ENCODE data around the gene RALGPS1. TPM values are rescaled to one million over a fixed set of nuclear protein-coding genes. Genes with fewer than 3 reads are reported as not detected.

RALGPS1 gene
- total RNA-seq, 1 experiment from 2014 or later, result 18.6 TPM

GRCh38 chr9:127036437-127036836, 121.9 kb downstream of the RALGPS1 start:
- Mint-ChIP-seq H3K27me3 (ENCODE audit: low read depth) (no peaks in the 10 kb centered on the region), H3K36me3 (ENCODE audit: insufficient read depth in 1 of 3, low read depth in 3 of 3) (no peaks in the 10 kb centered on the region), H3K4me3 (no peak overlapping the region), H3K27ac (no peak overlapping the region), H3K4me1 (no peaks in the 10 kb centered on the region), H3K9me3 (no peaks in the 10 kb centered on the region)
- no peaks in the 10 kb centered on the region for H3K9me3 ChIP-seq (ENCODE audit: control insufficient read depth, low read depth, low read length)
- H3K4me1 ChIP-seq (ENCODE audit: insufficient read depth, low read length), result no peaks in the 10 kb centered on the region
- no peak overlapping the region for H4K8ac ChIP-seq (replicated peaks; ENCODE audit: insufficient read length, low read depth, low read length)
- H2BK5ac ChIP-seq (ENCODE audit: insufficient read length, low read length), result no peak overlapping the region
- H3K14ac ChIP-seq (ENCODE audit: insufficient read depth, low read length), result no peak overlapping the region
- H3K27ac ChIP-seq (ENCODE audit: insufficient read length, low read depth, low read length), result no peak overlapping the region
- no CpG with 5 or more reads among the region's 2 CpGs for WGBS (ENCODE audit: extremely low coverage, insufficient read length, low lambda C conversion rate)
- H3K23me2 ChIP-seq (ENCODE audit: insufficient read length, low read depth, low read length, poor library complexity, severe bottlenecking), result no peaks in the 10 kb centered on the region
- no peak overlapping the region for H3T11ph ChIP-seq (ENCODE audit: low read length)
- H2BK20ac ChIP-seq (ENCODE audit: low read depth, low read length, poor library complexity, severe bottlenecking), result no peak overlapping the region
- no peak overlapping the region for H3K18ac ChIP-seq (ENCODE audit: insufficient read length, low read depth, low read length)
- no peak overlapping the region for H3K4ac ChIP-seq (ENCODE audit: low read depth, low read length)
- no peak overlapping the region for H3K23ac ChIP-seq (ENCODE audit: insufficient read length, low read depth, low read length)
- H4K20me1 ChIP-seq (ENCODE audit: control insufficient read depth, insufficient read depth, insufficient read length), result no peaks in the 10 kb centered on the region
- TF ChIP-seq CTCF (conservative IDR thresholded peaks at IDR 0.05), result no peak
- H3K56ac ChIP-seq (ENCODE audit: insufficient read length, low read depth, low read length), result no peak overlapping the region
- no peak overlapping the region for H2AK5ac ChIP-seq (ENCODE audit: insufficient read length, low read length)
- H2AFZ ChIP-seq (ENCODE audit: low read length), result no peak overlapping the region
- DNase-seq, result no peak
- H3K9ac ChIP-seq (ENCODE audit: extremely low read depth, insufficient read length, low read length), result no peak overlapping the region
- H2BK120ac ChIP-seq (ENCODE audit: low read depth, low read length, poor library complexity, severe bottlenecking), result no peak overlapping the region
- no peak overlapping the region for H2BK15ac ChIP-seq (ENCODE audit: low read depth, low read length)
- H3K79me1 ChIP-seq (ENCODE audit: insufficient read depth, low read depth, low read length, poor library complexity, severe bottlenecking), result no peaks in the 10 kb centered on the region
- no peak overlapping the region for H3K4me2 ChIP-seq (ENCODE audit: insufficient read depth, insufficient read length, low read length)
- no peak overlapping the region for H2BK12ac ChIP-seq (ENCODE audit: insufficient read length, low read depth, low read length)
- no peak overlapping the region for H4K91ac ChIP-seq (ENCODE audit: insufficient read length, low read depth, low read length)
- no peaks in the 10 kb centered on the region for H3K79me2 ChIP-seq (ENCODE audit: insufficient read depth, low read length)
- H4K5ac ChIP-seq (ENCODE audit: insufficient read length, low read depth, low read length), result no peak overlapping the region
- H3K27me3 ChIP-seq (ENCODE audit: insufficient read depth, low read length), result no peaks in the 10 kb centered on the region

All from H9 (cell line).